Aorta (tissue), 5 donors: ENCODE data around the gene SLC22A13. TPM values are rescaled to one million over a fixed set of nuclear protein-coding genes. Genes with fewer than 3 reads are reported as not detected.

ENCODE experiments used
- ATAC-seq: fragments of 200-7000 bp; cut with Tn5 transposase; one replicate; pipeline ENCODE4 v1.9.1; 2022; ENCODE audit warnings: moderate library complexity; ENCODE audit not compliant: low FRiP score
- DNase-seq, 2 donors: peaks; one replicate each; pipeline ENCODE4 v3.0.0-alpha.2; 2020
- H3K27ac ChIP-seq, 2 donors: one replicate each; pipeline ENCODE4 v1.5.1; 2013; ENCODE audit warnings: low read length in 2 of 2, mild to moderate bottlenecking in 2 of 2, moderate library complexity in 2 of 2, control low read depth in 1 of 2, inconsistent platforms in 1 of 2, low read depth in 1 of 2
- H3K27me3 ChIP-seq, 2 donors: one replicate each; pipeline ENCODE4 v1.6.1; 2013; ENCODE audit warnings: control low read depth in 1 of 2, low read length in 1 of 2, mild to moderate bottlenecking in 1 of 2, moderate library complexity in 1 of 2; ENCODE audit not compliant: insufficient read depth in 2 of 2, control insufficient read depth in 1 of 2
- H3K36me3 ChIP-seq, 2 donors: one replicate each; pipeline ENCODE4 v1.6.1; 2013; ENCODE audit warnings: control low read depth in 1 of 2, low read length in 1 of 2, mild to moderate bottlenecking in 1 of 2; ENCODE audit not compliant: insufficient read depth in 2 of 2, control insufficient read depth in 1 of 2
- H3K4me1 ChIP-seq, 2 donors: one replicate each; pipeline ENCODE4 v1.6.1; 2013; ENCODE audit warnings: low read length in 2 of 2, control low read depth in 1 of 2, mild to moderate bottlenecking in 1 of 2, moderate library complexity in 1 of 2; ENCODE audit not compliant: insufficient read depth in 2 of 2, control insufficient read depth in 1 of 2
- H3K4me3 ChIP-seq, 2 donors: one replicate each; pipeline ENCODE4 v1.5.1; 2013; ENCODE audit warnings: low read length in 2 of 2, control low read depth in 1 of 2, mild to moderate bottlenecking in 1 of 2
- H3K9me3 ChIP-seq: one replicate; pipeline ENCODE4 v1.6.1; 2013; ENCODE audit warnings: mild to moderate bottlenecking, low read length; ENCODE audit not compliant: control insufficient read depth
- WGBS, 2 donors: extraction: QIAGEN DNeasy Blood & Tissue Kit; methylation state at CpG; one replicate each; pipeline ENCODE4 v1.1.7; 2013; 5-methylcytosine and 5-hydroxymethylcytosine counted together
- intact Hi-C, 2 donors: fragments of 100-400 bp; cut with DNase I; formaldehyde crosslinking; loops; one replicate each; pipeline versions ENCODE4 v1.14.2 to v1.15.0; 2022
- polyA plus RNA-seq, 2 donors: library from polyadenylated mRNA; stranded (reverse); fragments of 200-250 nt; gene quantifications; one replicate each; pipeline ENCODE4 v1.2.3, GENCODE V29; 2013
- total RNA-seq, 2 donors: library from RNA; stranded (reverse); fragmentation: NEBNext Ultra II Directional; extraction: Animal tissue kit (Norgen Biotek cat#: 25700); gene quantifications; one replicate each; pipeline ENCODE4 v1.2.1, GENCODE V29; 2021
- donor health status: healthy with polysubstance abuse.
- donor health status: Bipolar disorder and iron deficiency.
- donor health status: DM: no; HTN: no; CAD: no.
- donor health status: DM: no; HTN: no; CAD: no.
- donor health status: DM: yes; HTN: yes; CAD: no.

SLC22A13 gene
- total and polyA plus RNA-seq, 4 donors: 1.1 to 1.3 TPM; not detected in 2

DNA sequence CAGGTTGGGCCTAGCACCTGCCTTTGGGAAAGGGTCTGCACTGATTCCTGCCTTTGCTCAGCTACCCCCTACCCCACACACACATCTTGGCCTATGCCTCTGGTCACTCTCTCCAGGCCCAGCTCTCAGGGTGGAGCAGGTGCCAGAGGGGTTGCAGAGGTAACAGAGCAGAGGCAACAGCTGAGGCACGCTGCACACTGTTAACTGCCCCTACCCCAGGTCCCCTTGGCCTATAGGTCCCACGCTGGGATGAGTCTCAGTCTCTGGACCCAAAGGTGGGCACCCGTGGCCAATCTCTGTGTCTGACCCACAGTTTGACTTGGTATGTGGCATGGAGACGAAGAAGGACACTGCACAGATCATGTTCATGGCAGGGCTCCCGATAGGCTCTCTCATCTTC, 41.3 kb downstream of the SLC22A13 start:
- Histone ChIP-seq H3K27me3 (no peaks in the 10 kb centered on the region), H3K27ac (no peak overlapping the region), H3K4me1 (no peaks in the 10 kb centered on the region), H3K4me3 (no peak overlapping the region), H3K36me3 (no peaks in the 10 kb centered on the region), H3K9me3 (no peaks in the 10 kb centered on the region)
- DNase-seq (no peak), ATAC-seq (peak; percentile 15)
- intact Hi-C loops: no loop called here
- 92 to 94% methylated on average over 5 of the region's 5 CpGs for WGBS, 2 donors

DNA sequence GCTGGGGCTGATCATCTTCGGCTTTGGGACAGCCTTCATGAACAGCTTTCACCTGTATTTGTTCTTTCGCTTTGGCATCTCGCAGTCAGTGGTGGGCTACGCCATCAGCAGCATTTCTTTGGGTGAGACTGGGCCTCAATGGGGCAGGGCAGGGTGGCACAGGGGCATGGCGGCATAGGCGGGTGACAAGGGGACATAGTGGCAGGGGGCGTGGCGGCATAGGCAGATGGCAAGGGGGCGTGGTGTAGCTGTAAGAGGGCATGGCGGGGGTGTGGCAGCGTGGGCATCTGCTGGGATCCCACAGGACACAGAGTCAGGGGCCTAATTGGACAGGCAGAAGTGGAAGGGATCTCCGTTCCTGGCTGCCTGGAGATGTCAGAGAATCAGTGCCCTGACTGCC, 42.0 kb downstream of the SLC22A13 start:
- no peaks in the 10 kb centered on the region for H3K9me3 ChIP-seq
- intact Hi-C loops: no loop called here
- DNase-seq (no peak), ATAC-seq (no peak)
- H3K27me3 ChIP-seq: no peaks in the 10 kb centered on the region
- no peaks in the 10 kb centered on the region for H3K4me1 ChIP-seq
- no peaks in the 10 kb centered on the region for H3K36me3 ChIP-seq
- no peak overlapping the region for H3K27ac ChIP-seq
- no peak overlapping the region for H3K4me3 ChIP-seq
- WGBS, 2 donors: 91 to 93% methylated on average over 12 of the region's 12 CpGs

DNA sequence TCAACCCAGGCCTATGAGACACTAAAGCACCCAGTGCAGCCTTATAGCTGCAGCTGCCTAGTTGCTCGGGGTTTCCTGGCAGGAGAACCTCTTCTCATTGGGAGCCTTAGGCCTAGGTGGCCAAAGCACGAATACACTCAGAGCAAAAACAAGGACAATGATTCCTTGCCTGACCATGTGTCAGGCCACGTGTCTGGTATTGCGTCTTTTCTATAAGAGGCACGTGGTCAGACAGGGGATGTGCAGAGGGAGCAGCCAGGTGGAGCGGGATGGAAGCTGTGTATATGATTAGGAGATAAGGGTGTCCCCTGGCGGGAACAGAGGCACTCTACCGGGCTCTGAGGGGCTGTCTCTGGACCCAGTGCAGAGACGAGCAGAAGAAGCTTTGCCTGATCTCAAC, 42.8 kb downstream of the SLC22A13 start:
- no peaks in the 10 kb centered on the region for H3K27me3 ChIP-seq
- H3K36me3 ChIP-seq: no peaks in the 10 kb centered on the region
- DNase-seq (no peak), ATAC-seq (no peak)
- no peak overlapping the region for H3K4me3 ChIP-seq
- H3K27ac ChIP-seq: no peak overlapping the region
- H3K4me1 ChIP-seq: no peaks in the 10 kb centered on the region
- intact Hi-C loops: no loop called here
- 91 to 92% methylated on average over 9 of the region's 9 CpGs for WGBS, 2 donors
- no peaks in the 10 kb centered on the region for H3K9me3 ChIP-seq

DNA sequence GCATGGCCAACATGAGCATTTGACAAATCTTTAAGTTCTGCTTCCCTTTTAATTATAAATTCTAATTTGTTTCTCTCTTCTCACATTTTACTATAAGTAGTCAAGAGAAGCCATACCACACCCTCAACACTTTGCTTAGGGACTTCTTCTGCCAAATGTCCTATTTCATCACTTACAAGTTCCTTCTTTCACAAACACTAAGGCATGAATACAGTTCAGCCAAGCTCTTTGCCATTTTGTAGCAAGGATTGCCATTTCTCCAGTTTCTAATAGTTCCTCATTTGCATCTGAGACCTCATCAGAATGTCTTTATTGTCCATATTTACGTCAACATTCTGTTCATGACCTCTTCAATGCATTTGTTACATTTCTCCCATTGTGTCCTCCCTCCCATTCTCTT, 45.9 kb downstream of the SLC22A13 start:
- intact Hi-C loops: no loop called here
- Histone ChIP-seq H3K27me3 (no peaks in the 10 kb centered on the region), H3K9me3 (no peaks in the 10 kb centered on the region), H3K36me3 (no peaks in the 10 kb centered on the region), H3K4me3 (no peak overlapping the region), H3K4me1 (no peaks in the 10 kb centered on the region), H3K27ac (no peak overlapping the region)
- DNase-seq (no peak), ATAC-seq (no peak)
- WGBS, 2 donors: 94 to 95% methylated on average over 1 of the region's 1 CpG

DNA sequence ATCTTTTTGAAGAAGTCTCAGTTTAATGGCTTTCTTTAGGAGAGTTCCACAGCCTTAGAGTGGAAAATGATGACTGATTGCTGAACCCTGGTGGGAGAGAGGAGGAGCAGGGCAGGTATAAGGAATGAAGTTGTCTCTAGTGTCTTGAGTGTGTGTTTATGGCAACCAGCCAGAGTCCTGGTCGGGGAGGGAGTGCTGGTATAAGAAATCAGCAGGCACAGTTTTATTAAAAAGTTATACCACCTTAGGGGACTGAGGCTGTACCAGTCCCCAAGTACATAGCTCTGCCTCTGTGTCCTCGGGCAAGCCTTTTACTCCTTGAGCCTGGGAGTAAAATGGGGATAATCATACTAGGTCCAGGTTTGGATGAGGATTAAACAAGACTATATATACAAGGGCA, 46.3 kb downstream of the SLC22A13 start:
- Histone ChIP-seq H3K4me1 (no peaks in the 10 kb centered on the region), H3K4me3 (no peak overlapping the region), H3K27me3 (no peaks in the 10 kb centered on the region), H3K27ac (no peak overlapping the region), H3K36me3 (no peaks in the 10 kb centered on the region), H3K9me3 (no peaks in the 10 kb centered on the region)
- ATAC-seq (no peak), DNase-seq (no peak)
- intact Hi-C loops: no loop called here
- WGBS, 2 donors: 70 to 75% methylated on average over 2 of the region's 2 CpGs

DNA sequence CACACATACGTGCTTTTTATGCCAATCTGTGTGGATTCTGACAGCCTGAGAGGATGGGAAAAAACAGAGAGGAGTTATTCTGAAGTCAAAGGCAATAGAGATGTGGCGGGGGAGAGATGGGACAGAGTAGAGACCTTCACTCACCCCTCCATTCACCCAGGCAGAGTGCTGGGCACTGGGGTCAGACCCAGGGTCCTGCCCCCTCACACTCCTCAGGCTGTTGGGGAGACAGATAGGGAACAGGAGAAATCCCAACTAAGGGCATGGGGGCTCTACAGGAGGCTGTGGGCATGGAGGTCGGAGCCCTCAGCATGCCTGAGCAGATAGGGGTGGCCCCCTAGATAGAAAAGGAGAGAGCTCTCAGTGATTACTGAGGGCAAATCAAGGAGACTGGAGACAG, 46.7 kb downstream of the SLC22A13 start:
- 88 to 93% methylated on average over 3 of the region's 3 CpGs for whole genome bisulfite sequencing, 2 donors
- H3K27ac ChIP-seq: no peak overlapping the region

DNA sequence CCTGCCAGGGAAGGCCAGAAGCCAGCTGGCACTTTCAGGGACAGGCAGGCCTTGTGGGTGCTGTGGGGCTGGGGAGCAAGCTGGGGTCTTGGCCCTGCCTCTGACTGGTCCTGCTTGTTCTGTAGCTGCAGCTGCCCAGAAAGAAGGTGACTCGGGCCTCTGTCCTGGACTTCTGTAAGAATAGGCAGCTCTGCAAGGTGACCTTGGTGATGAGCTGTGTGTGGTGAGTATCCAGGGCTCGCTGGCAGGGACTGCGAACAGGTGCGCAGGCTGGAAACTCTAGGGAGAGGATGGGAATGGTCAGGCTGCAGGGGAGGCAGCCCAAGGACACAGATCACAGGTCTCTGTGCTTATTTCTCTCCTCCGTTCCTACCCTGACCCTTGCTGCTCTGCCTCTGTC, 47.7 kb downstream of the SLC22A13 start:
- Histone ChIP-seq H3K27ac (no peak overlapping the region), H3K27me3 (no peaks in the 10 kb centered on the region), H3K9me3 (no peaks in the 10 kb centered on the region), H3K36me3 (no peaks in the 10 kb centered on the region), H3K4me3 (no peak overlapping the region), H3K4me1 (no peaks in the 10 kb centered on the region)
- intact Hi-C loops: no loop called here
- ATAC-seq (no peak), DNase-seq (no peak)
- WGBS, 2 donors: 84 to 88% methylated on average over 5 of the region's 5 CpGs

More for the DNA sequence above, 46.7 kb downstream of the SLC22A13 start:
- no peak for ATAC-seq
- H3K27me3 ChIP-seq: no peaks in the 10 kb centered on the region
- H3K9me3 ChIP-seq: no peaks in the 10 kb centered on the region
- intact Hi-C loops: no loop called here
- no peaks in the 10 kb centered on the region for H3K4me1 ChIP-seq
- H3K4me3 ChIP-seq: no peak overlapping the region
- H3K36me3 ChIP-seq: no peaks in the 10 kb centered on the region
- DNase-seq: no peak

DNA sequence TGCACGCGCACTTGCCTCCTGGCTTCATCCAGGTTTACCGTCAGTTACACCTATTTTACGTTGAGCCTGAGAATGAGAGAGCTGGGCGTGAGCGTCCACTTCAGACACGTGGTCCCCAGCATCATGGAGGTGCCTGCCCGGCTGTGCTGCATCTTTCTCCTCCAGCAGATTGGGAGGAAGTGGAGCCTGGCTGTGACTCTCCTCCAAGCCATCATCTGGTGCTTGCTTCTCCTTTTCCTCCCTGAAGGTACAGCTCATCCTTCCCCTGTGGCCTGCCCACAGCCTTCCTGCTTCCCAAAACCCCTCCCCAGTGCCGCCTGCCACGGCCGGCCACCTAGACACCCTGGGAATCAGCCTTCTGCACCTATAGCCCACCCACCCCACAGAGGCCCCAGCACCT, 48.1 kb downstream of the SLC22A13 start:
- Histone ChIP-seq H3K36me3 (no peaks in the 10 kb centered on the region), H3K27ac (no peak overlapping the region), H3K4me3 (no peak overlapping the region), H3K9me3 (no peaks in the 10 kb centered on the region), H3K27me3 (no peaks in the 10 kb centered on the region), H3K4me1 (no peaks in the 10 kb centered on the region)
- intact Hi-C loops: no loop called here
- 85 to 90% methylated on average over 11 of the region's 11 CpGs for WGBS, 2 donors
- DNase-seq (no peak), ATAC-seq (no peak)

DNA sequence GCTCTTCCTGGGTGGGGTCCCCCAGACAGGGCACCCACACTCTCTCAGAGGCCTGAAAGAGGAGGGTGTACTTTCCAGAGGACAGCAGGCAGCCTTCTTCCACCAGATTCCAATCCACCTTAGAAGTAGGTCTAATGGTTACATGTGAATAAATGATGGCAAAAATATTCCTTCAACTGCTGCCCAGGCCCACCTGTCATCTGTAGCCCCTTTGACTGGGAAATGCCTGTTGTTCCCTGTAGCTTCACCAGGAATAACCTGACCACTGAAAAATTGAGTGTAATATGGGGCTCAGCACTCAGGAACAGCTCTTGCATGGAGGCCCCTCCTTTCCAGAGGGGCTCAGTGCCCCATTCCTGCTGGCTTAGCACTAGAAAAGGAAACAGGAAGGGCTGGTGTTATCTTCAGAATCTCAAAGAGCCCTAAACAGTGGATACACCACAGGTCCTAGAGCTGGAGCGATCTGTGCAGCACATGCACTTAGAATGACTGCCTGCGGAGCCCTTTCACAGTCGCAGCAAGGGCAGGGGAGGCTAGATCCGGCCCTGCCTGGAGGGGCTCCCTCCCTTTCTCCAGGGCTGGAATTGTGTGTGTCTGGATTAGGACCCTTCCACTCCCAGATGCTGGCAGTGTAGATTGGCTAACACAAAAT, 48.6 kb downstream of the SLC22A13 start:
- no peaks in the 10 kb centered on the region for H3K4me1 ChIP-seq
- H3K27me3 ChIP-seq: no peaks in the 10 kb centered on the region
- no peaks in the 10 kb centered on the region for H3K9me3 ChIP-seq
- H3K27ac ChIP-seq: no peak overlapping the region
- intact Hi-C loops: no loop called here
- H3K4me3 ChIP-seq: no peak overlapping the region
- DNase-seq (no peak), ATAC-seq (no peak)
- H3K36me3 ChIP-seq: no peaks in the 10 kb centered on the region
- 44 to 50% methylated on average over 4 of the region's 4 CpGs for WGBS, 2 donors
